Putamen (tissue), 1 donor: Measurements from ENCODE around the gene MED8.
"Not testable (repeated sequence)": the region's sequence is repeated elsewhere in the genome, so short reads cannot be mapped to it uniquely, and the experiment has no call there.

Experiments used
- DNase-seq: peaks from one replicate; pipeline ENCODE4 v3.0.0-alpha.2; 2016; ENCODE audit warnings: low spot score

MED8 gene

GRCh38 chr1:43382027-43382779, 7.4 kb downstream of the MED8 start:
- DNase-seq: peak; percentile 93

- DNase-seq: no peak
Measured at GRCh38 chr1:43381612-43382011, 8.0 kb downstream of the MED8 start.

- DNase-seq: no peak
Measured at GRCh38 chr1:43379476-43379875, 10.1 kb downstream of the MED8 start.

GRCh38 chr1:43377831-43378230, 11.8 kb downstream of the MED8 start:
- DNase-seq: no peak

- DNase-seq: no peak
Measured at GRCh38 chr1:43376723-43377235, 12.8 kb downstream of the MED8 start.

- DNase-seq: no peak
Measured at GRCh38 chr1:43373066-43373940, 16.3 kb downstream of the MED8 start.

GRCh38 chr1:43372172-43372571, 17.4 kb downstream of the MED8 start:
- no peak for DNase-seq

GRCh38 chr1:43370564-43370963, 19.0 kb downstream of the MED8 start:
- no peak for DNase-seq

GRCh38 chr1:43369779-43370178, 19.8 kb downstream of the MED8 start:
- not testable (repeated sequence) for DNase-seq

GRCh38 chr1:43368646-43369020, 21.0 kb downstream of the MED8 start:
- no peak for DNase-seq

- DNase-seq: peak; percentile 91
Measured at GRCh38 chr1:43367904-43368645, 21.5 kb downstream of the MED8 start, which contains the start of gene ELOVL1. Gene ELOVL1 (minus strand): TSS chr1:43368011. CDS start chr1:43365609, 2,402 bp downstream.

GRCh38 chr1:43367026-43367903, 22.3 kb downstream of the MED8 start:
- DNase-seq: no peak

- DNase-seq: no peak
Measured at GRCh38 chr1:43366601-43367025, 23.0 kb downstream of the MED8 start.

- DNase-seq: no peak
Measured at GRCh38 chr1:43366179-43366578, 23.4 kb downstream of the MED8 start.

GRCh38 chr1:43365678-43366077, 23.9 kb downstream of the MED8 start:
- DNase-seq: no peak

GRCh38 chr1:43363935-43364525, 25.6 kb downstream of the MED8 start:
- DNase-seq: no peak

GRCh38 chr1:43363283-43363934, 26.2 kb downstream of the MED8 start:
- DNase-seq: no peak

GRCh38 chr1:43360616-43361015, 29.0 kb downstream of the MED8 start:
- DNase-seq: no peak

GRCh38 chr1:43359696-43360095, 29.9 kb downstream of the MED8 start:
- DNase-seq: no peak
